Measurements from ENCODE around the gene PRR30. TPM values are rescaled to one million over a fixed set of nuclear protein-coding genes. Genes with fewer than 3 reads are reported as not detected.

The PRR30 gene
- total and polyA plus RNA-seq, 10 of the 15 experiments (the other 5 are each of a cell fraction or from before 2014, with no cell fraction given), result not detected

- TF ChIP-seq POLR2AphosphoS2 (IDR thresholded peaks at IDR 0.05; ENCODE audit: low read depth, low read length) (no peak), ELK1 (IDR thresholded peaks at IDR 0.05; ENCODE audit: low read depth, low read length) (no peak), PAX8 (IDR thresholded peaks at IDR 0.05) (no peak), MEF2B (IDR thresholded peaks at IDR 0.05; ENCODE audit: partially characterized antibody, poor library complexity, severe bottlenecking) (no peak), MTA2 (IDR thresholded peaks at IDR 0.05; ENCODE audit: low read depth) (peak; percentile 53; the same call in 1 of the 2 replicates), SPI1 (IDR thresholded peaks at IDR 0.05; ENCODE audit: borderline replicate concordance, insufficient read depth, low read depth, low read length) (peak; percentile 96), BMI1 (IDR thresholded peaks at IDR 0.05; ENCODE audit: borderline replicate concordance) (no peak), DPF2 (IDR thresholded peaks at IDR 0.05) (peak; percentile 54; the same call in 1 of the 2 replicates), TBL1XR1 (IDR thresholded peaks at IDR 0.05; ENCODE audit: low read depth, low read length) (no peak), SREBF1 (IDR thresholded peaks at IDR 0.05; ENCODE audit: low read length) (no peak), EZH2 (IDR thresholded peaks at IDR 0.05; ENCODE audit: borderline replicate concordance, control insufficient read depth, low read depth, low read length) (no peak), CBFB (IDR thresholded peaks at IDR 0.05; ENCODE audit: low read depth) (no peak), RUNX3 (IDR thresholded peaks at IDR 0.05; ENCODE audit: low read length) (peak; percentile 63), SREBF2 (IDR thresholded peaks at IDR 0.05; ENCODE audit: low read length) (no peak), ZBED1 (IDR thresholded peaks at IDR 0.05; ENCODE audit: borderline replicate concordance) (no peak), NFXL1 (IDR thresholded peaks at IDR 0.05; ENCODE audit: borderline replicate concordance) (no peak), GABPA (IDR thresholded peaks at IDR 0.05; ENCODE audit: low read depth) (no peak), FOS (IDR thresholded peaks at IDR 0.05; ENCODE audit: borderline replicate concordance, extremely low read depth, insufficient read length) (no peak)
- TF ChIP-seq, protein P1, sequence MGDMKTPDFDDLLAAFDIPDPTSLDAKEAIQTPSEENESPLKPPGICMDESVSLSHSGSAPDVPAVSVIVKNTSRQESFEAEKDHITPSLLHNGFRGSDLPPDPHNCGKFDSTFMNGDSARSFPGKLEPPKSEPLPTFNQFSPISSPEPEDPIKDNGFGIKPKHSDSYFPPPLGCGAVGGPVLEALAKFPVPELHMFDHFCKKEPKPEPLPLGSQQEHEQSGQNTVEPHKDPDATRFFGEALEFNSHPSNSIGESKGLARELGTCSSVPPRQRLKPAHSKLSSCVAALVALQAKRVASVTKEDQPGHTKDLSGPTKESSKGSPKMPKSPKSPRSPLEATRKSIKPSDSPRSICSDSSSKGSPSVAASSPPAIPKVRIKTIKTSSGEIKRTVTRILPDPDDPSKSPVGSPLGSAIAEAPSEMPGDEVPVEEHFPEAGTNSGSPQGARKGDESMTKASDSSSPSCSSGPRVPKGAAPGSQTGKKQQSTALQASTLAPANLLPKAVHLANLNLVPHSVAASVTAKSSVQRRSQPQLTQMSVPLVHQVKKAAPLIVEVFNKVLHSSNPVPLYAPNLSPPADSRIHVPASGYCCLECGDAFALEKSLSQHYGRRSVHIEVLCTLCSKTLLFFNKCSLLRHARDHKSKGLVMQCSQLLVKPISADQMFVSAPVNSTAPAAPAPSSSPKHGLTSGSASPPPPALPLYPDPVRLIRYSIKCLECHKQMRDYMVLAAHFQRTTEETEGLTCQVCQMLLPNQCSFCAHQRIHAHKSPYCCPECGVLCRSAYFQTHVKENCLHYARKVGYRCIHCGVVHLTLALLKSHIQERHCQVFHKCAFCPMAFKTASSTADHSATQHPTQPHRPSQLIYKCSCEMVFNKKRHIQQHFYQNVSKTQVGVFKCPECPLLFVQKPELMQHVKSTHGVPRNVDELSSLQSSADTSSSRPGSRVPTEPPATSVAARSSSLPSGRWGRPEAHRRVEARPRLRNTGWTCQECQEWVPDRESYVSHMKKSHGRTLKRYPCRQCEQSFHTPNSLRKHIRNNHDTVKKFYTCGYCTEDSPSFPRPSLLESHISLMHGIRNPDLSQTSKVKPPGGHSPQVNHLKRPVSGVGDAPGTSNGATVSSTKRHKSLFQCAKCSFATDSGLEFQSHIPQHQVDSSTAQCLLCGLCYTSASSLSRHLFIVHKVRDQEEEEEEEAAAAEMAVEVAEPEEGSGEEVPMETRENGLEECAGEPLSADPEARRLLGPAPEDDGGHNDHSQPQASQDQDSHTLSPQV (IDR thresholded peaks at IDR 0.05), result no peak
- TF ChIP-seq, protein P2, sequence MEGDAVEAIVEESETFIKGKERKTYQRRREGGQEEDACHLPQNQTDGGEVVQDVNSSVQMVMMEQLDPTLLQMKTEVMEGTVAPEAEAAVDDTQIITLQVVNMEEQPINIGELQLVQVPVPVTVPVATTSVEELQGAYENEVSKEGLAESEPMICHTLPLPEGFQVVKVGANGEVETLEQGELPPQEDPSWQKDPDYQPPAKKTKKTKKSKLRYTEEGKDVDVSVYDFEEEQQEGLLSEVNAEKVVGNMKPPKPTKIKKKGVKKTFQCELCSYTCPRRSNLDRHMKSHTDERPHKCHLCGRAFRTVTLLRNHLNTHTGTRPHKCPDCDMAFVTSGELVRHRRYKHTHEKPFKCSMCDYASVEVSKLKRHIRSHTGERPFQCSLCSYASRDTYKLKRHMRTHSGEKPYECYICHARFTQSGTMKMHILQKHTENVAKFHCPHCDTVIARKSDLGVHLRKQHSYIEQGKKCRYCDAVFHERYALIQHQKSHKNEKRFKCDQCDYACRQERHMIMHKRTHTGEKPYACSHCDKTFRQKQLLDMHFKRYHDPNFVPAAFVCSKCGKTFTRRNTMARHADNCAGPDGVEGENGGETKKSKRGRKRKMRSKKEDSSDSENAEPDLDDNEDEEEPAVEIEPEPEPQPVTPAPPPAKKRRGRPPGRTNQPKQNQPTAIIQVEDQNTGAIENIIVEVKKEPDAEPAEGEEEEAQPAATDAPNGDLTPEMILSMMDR (IDR thresholded peaks at IDR 0.05 in 2 of 3, conservative IDR thresholded peaks at IDR 0.05 in 1 of 3; ENCODE audit: control insufficient read depth in 2 of 3, extremely low read depth in 1 of 3, insufficient read depth in 1 of 3, low read depth in 3 of 3, low read length in 3 of 3), result no peak
- TF ChIP-seq, protein P3, sequence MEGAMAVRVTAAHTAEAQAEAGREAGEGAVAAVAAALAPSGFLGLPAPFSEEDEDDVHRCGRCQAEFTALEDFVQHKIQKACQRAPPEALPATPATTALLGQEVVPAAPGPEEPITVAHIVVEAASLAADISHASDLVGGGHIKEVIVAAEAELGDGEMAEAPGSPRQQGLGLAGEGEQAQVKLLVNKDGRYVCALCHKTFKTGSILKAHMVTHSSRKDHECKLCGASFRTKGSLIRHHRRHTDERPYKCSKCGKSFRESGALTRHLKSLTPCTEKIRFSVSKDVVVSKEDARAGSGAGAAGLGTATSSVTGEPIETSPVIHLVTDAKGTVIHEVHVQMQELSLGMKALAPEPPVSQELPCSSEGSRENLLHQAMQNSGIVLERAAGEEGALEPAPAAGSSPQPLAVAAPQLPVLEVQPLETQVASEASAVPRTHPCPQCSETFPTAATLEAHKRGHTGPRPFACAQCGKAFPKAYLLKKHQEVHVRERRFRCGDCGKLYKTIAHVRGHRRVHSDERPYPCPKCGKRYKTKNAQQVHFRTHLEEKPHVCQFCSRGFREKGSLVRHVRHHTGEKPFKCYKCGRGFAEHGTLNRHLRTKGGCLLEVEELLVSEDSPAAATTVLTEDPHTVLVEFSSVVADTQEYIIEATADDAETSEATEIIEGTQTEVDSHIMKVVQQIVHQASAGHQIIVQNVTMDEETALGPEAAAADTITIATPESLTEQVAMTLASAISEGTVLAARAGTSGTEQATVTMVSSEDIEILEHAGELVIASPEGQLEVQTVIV (IDR thresholded peaks at IDR 0.05; ENCODE audit: borderline replicate concordance, partially characterized antibody), result no peak
Observed at GRCh38 chr2:27164960-27165763, 26.0 kb upstream of the PRR30 start (continued).

Data from GM12878 (cell line).